T-helper 17 cell (primary cell): ENCODE measurements around the gene SLC35F3. TPM values are rescaled to one million over a fixed set of nuclear protein-coding genes. Genes with fewer than 3 reads are reported as not detected.

Experiments used
- ATAC-seq: fragments of 150-1000 bp; cut with Tn5 transposase; 2 replicates; pipeline ENCODE4 v1.10.0; 2021; ENCODE audit warnings: mild to moderate bottlenecking, moderate library complexity
- DNase-seq, 3 donors: peaks; one replicate each; pipeline versions ENCODE4 v3.0.0 to v3.0.0-alpha.2; 2020 to 2021
- H3K9me3 ChIP-seq: one replicate; pipeline ENCODE4 v1.7.0; 2013; ENCODE audit warnings: low read length, mild to moderate bottlenecking; ENCODE audit not compliant: control insufficient read depth, poor library complexity, severe bottlenecking
- H3K27ac Mint-ChIP-seq: one replicate; pipeline ENCODE4 v1.8.0; 2022; ENCODE audit warnings: mild to moderate bottlenecking, moderate library complexity, mixed read lengths
- H3K27me3 Mint-ChIP-seq: one replicate; pipeline ENCODE4 v1.8.0; 2022; ENCODE audit warnings: mixed read lengths
- H3K36me3 Mint-ChIP-seq: one replicate; pipeline ENCODE4 v1.8.0; 2022; ENCODE audit warnings: low read depth, mixed read lengths
- H3K4me1 Mint-ChIP-seq: one replicate; pipeline ENCODE4 v1.8.0; 2022; ENCODE audit warnings: mild to moderate bottlenecking, mixed read lengths
- H3K4me3 Mint-ChIP-seq: one replicate; pipeline ENCODE4 v1.8.0; 2022; ENCODE audit warnings: mild to moderate bottlenecking, moderate library complexity, mixed read lengths
- total RNA-seq, 4 donors: library from RNA in 2 of 4; stranded (reverse) in 2 of 4; gene quantifications; one replicate each; pipeline ENCODE4 v1.2.3 and lab custom pipeline; 2022 to 2026

Gene SLC35F3
- total RNA-seq, 2 donors from 2014 or later: 0.10 TPM; not detected in 1

- Mint-ChIP-seq H3K36me3 (peaks cover 3% of the 10 kb centered on the region), H3K4me3 (peak overlapping the region; percentile 10), H3K27me3 (peaks cover 18% of the 10 kb centered on the region), H3K27ac (no peak overlapping the region), H3K4me1 (no peaks in the 10 kb centered on the region)
- DNase-seq (no peak), ATAC-seq (no peak)
- no peaks in the 10 kb centered on the region for H3K9me3 ChIP-seq
Observed at GRCh38 chr1:233933339-233933738, 28.9 kb downstream of the SLC35F3 start.

GRCh38 chr1:233935297-233935868 is 30.9 kb downstream of the SLC35F3 start:
- no peak overlapping the region for H3K4me3 Mint-ChIP-seq
- no peaks in the 10 kb centered on the region for H3K9me3 ChIP-seq
- DNase-seq (no peak), ATAC-seq (no peak)
- H3K27me3 Mint-ChIP-seq: peaks cover 10% of the 10 kb centered on the region
- H3K27ac Mint-ChIP-seq: no peak overlapping the region
- no peaks in the 10 kb centered on the region for H3K4me1 Mint-ChIP-seq
- peaks cover 3% of the 10 kb centered on the region for H3K36me3 Mint-ChIP-seq

- Mint-ChIP-seq H3K36me3 (no peaks in the 10 kb centered on the region), H3K27me3 (peaks cover 10% of the 10 kb centered on the region), H3K27ac (no peak overlapping the region), H3K4me3 (no peak overlapping the region), H3K4me1 (no peaks in the 10 kb centered on the region)
- ATAC-seq (no peak), DNase-seq (no peak)
- no peaks in the 10 kb centered on the region for H3K9me3 ChIP-seq
Observed at GRCh38 chr1:233936422-233936821, 31.9 kb downstream of the SLC35F3 start.

GRCh38 chr1:233936842-233937241 is 32.4 kb downstream of the SLC35F3 start:
- Mint-ChIP-seq H3K27me3 (peaks cover 10% of the 10 kb centered on the region), H3K4me1 (no peaks in the 10 kb centered on the region), H3K27ac (no peak overlapping the region), H3K4me3 (no peak overlapping the region), H3K36me3 (no peaks in the 10 kb centered on the region)
- DNase-seq: no peak
- ATAC-seq: no peak
- H3K9me3 ChIP-seq: no peaks in the 10 kb centered on the region

GRCh38 chr1:233938476-233938875 is 34.0 kb downstream of the SLC35F3 start:
- ATAC-seq (no peak), DNase-seq (no peak)
- H3K4me1 Mint-ChIP-seq: no peaks in the 10 kb centered on the region
- H3K27ac Mint-ChIP-seq: no peak overlapping the region
- no peaks in the 10 kb centered on the region for H3K36me3 Mint-ChIP-seq
- H3K27me3 Mint-ChIP-seq: peaks cover 9% of the 10 kb centered on the region
- H3K9me3 ChIP-seq: no peaks in the 10 kb centered on the region
- H3K4me3 Mint-ChIP-seq: no peak overlapping the region

GRCh38 chr1:233939451-233939850 is 35.0 kb downstream of the SLC35F3 start:
- H3K27ac Mint-ChIP-seq: no peak overlapping the region
- H3K27me3 Mint-ChIP-seq: peaks cover 6% of the 10 kb centered on the region
- no peaks in the 10 kb centered on the region for H3K9me3 ChIP-seq
- no peak overlapping the region for H3K4me3 Mint-ChIP-seq
- no peaks in the 10 kb centered on the region for H3K4me1 Mint-ChIP-seq
- no peaks in the 10 kb centered on the region for H3K36me3 Mint-ChIP-seq
- ATAC-seq (no peak), DNase-seq (no peak)

- Mint-ChIP-seq H3K27me3 (peaks cover 9% of the 10 kb centered on the region), H3K27ac (no peak overlapping the region), H3K4me3 (no peak overlapping the region), H3K4me1 (no peaks in the 10 kb centered on the region), H3K36me3 (no peaks in the 10 kb centered on the region)
- ATAC-seq (no peak), DNase-seq (no peak)
- H3K9me3 ChIP-seq: no peaks in the 10 kb centered on the region
Observed at GRCh38 chr1:233940908-233941307, 36.4 kb downstream of the SLC35F3 start.

GRCh38 chr1:233944601-233945000 is 40.1 kb downstream of the SLC35F3 start:
- ATAC-seq: no peak
- Mint-ChIP-seq H3K4me3 (no peak overlapping the region), H3K36me3 (no peaks in the 10 kb centered on the region)

GRCh38 chr1:233945573-233945972 is 41.1 kb downstream of the SLC35F3 start:
- no peaks in the 10 kb centered on the region for H3K4me1 Mint-ChIP-seq
- ATAC-seq: no peak
- peaks cover 16% of the 10 kb centered on the region for H3K27me3 Mint-ChIP-seq

More at GRCh38 chr1:233944601-233945000, 40.1 kb downstream of the SLC35F3 start:
- no peak for DNase-seq
- no peaks in the 10 kb centered on the region for H3K9me3 ChIP-seq
- no peak overlapping the region for H3K27ac Mint-ChIP-seq
- no peaks in the 10 kb centered on the region for H3K4me1 Mint-ChIP-seq
- H3K27me3 Mint-ChIP-seq: peaks cover 16% of the 10 kb centered on the region

GRCh38 chr1:233945979-233946378 is 41.5 kb downstream of the SLC35F3 start:
- DNase-seq (no peak), ATAC-seq (no peak)
- H3K4me1 Mint-ChIP-seq: no peaks in the 10 kb centered on the region
- H3K9me3 ChIP-seq: no peaks in the 10 kb centered on the region
- H3K4me3 Mint-ChIP-seq: no peak overlapping the region
- H3K36me3 Mint-ChIP-seq: no peaks in the 10 kb centered on the region
- H3K27me3 Mint-ChIP-seq: peaks cover 16% of the 10 kb centered on the region
- H3K27ac Mint-ChIP-seq: no peak overlapping the region

More at GRCh38 chr1:233945573-233945972, 41.1 kb downstream of the SLC35F3 start:
- H3K9me3 ChIP-seq: no peaks in the 10 kb centered on the region
- H3K4me3 Mint-ChIP-seq: no peak overlapping the region
- no peak overlapping the region for H3K27ac Mint-ChIP-seq
- DNase-seq: no peak
- no peaks in the 10 kb centered on the region for H3K36me3 Mint-ChIP-seq

- H3K4me3 Mint-ChIP-seq: no peak overlapping the region
- H3K27me3 Mint-ChIP-seq: peaks cover 16% of the 10 kb centered on the region
- no peak for ATAC-seq
Observed at GRCh38 chr1:233946724-233947123, 42.2 kb downstream of the SLC35F3 start.

GRCh38 chr1:233951804-233952203 is 47.3 kb downstream of the SLC35F3 start:
- peaks cover 9% of the 10 kb centered on the region for H3K27me3 Mint-ChIP-seq

More at GRCh38 chr1:233946724-233947123, 42.2 kb downstream of the SLC35F3 start:
- no peak for DNase-seq
- no peak overlapping the region for H3K27ac Mint-ChIP-seq
- no peaks in the 10 kb centered on the region for H3K36me3 Mint-ChIP-seq
- no peaks in the 10 kb centered on the region for H3K4me1 Mint-ChIP-seq
- no peaks in the 10 kb centered on the region for H3K9me3 ChIP-seq

GRCh38 chr1:233957691-233958090 is 53.2 kb downstream of the SLC35F3 start:
- Mint-ChIP-seq H3K36me3 (no peaks in the 10 kb centered on the region), H3K4me1 (no peaks in the 10 kb centered on the region), H3K4me3 (no peak overlapping the region), H3K27me3 (peaks cover 17% of the 10 kb centered on the region), H3K27ac (no peak overlapping the region)
- no peaks in the 10 kb centered on the region for H3K9me3 ChIP-seq
- DNase-seq (no peak), ATAC-seq (no peak)

More at GRCh38 chr1:233951804-233952203, 47.3 kb downstream of the SLC35F3 start:
- no peak for DNase-seq
- H3K9me3 ChIP-seq: no peaks in the 10 kb centered on the region
- Mint-ChIP-seq H3K36me3 (no peaks in the 10 kb centered on the region), H3K4me1 (no peaks in the 10 kb centered on the region), H3K4me3 (no peak overlapping the region), H3K27ac (no peak overlapping the region)
- no peak for ATAC-seq

GRCh38 chr1:233959102-233959501 is 54.6 kb downstream of the SLC35F3 start:
- no peak for ATAC-seq
- Mint-ChIP-seq H3K4me3 (no peak overlapping the region), H3K36me3 (no peaks in the 10 kb centered on the region), H3K27me3 (peaks cover 17% of the 10 kb centered on the region), H3K27ac (no peak overlapping the region), H3K4me1 (no peaks in the 10 kb centered on the region)
- DNase-seq: no peak
- no peaks in the 10 kb centered on the region for H3K9me3 ChIP-seq
